GM11168 (cell line): Measurements from ENCODE around the gene ARHGEF28.

Experiments
- in situ Hi-C: fragments of 300-500 bp; cut with MboI; formaldehyde crosslinking; loops from one replicate; pipeline ENCODE4 v1.12.0; 2022; ENCODE audit warnings: low sequenced_read_pairs; ENCODE audit not compliant: unreplicated experiment

Gene ARHGEF28

DNA sequence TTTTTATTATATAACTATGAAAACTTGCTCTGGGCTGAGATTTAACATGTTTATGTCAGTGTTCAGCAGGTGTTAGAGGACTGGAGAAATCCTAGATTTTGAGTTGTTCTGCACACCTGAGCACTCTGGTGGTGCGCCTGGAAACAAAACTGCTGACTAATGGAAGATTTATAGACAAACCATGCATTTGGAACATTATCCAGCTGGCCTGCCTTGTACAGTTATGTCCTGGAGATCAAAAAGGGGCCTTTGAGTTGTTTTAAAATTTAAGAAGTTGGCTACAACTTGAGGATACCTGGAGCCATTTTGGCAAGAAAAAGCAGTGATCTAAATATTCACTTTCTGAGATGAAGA is 5.7 kb upstream of the ARHGEF28 start:
- in situ Hi-C loops, result no loop called here

DNA sequence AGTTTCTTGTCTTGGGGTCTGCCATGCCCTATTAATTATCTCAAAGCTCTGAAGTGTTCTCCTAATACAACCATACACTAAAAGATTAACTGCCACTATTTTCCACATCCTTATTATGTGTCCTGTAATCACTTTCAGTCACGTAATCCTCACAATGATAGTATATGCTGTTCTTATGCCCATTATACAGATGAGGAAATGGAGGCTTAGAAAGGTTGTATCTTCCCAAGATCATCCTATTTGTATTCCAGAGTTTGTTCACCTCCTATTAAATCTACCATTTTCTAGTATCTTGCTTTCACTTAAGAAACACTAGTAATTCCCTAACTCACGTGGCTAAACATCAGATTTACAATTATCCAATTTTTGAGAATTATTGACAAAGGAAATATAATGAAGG is 2.9 kb upstream of the ARHGEF28 start:
- in situ Hi-C loops, result no loop called here

DNA sequence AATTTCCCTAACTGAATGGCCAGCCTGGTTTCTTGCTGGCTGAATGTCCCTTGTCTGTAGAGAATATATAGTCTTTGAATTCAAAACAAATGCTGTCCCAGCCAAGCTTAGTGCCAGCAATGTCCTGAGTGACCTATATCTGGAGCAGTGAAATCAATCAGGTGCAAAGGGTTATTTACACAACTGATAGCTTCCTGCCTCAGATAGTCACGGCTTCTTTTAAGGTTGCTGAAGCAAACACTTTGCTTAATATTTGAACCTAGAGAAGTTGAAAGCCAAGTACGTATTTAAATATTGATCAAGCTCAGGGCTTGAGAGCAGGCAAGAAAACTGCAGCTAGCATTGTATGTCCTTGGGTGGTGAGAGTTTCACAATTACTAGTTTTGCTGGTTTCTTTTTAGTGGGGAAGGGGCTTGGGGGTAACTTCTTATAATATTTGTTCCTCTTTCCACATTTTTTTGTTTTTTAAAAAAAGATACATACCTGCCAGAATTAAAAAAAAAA is 2.0 kb upstream of the ARHGEF28 start:
- in situ Hi-C loops, result no loop called here

DNA sequence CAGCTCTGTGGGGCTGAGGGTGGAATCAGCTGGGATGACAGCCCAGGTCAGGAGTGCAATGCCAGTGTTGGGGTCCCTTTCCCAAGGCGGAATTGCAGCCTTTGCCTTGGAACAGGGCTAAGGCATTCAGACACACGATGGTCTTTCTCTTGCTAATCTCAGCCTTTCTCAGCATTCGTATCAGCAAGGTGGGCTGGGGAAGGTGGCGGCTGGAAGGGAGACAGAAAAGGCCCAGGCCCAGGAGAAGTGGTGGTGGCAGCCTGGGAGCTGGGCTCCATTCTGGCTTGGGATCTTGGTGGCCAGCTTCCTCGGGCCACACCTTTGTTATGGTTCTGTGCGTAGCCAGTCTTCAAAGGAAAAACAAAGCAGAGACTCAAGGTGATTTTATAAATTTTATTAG is 1.1 kb upstream of the ARHGEF28 start:
- in situ Hi-C loops, result no loop called here

DNA sequence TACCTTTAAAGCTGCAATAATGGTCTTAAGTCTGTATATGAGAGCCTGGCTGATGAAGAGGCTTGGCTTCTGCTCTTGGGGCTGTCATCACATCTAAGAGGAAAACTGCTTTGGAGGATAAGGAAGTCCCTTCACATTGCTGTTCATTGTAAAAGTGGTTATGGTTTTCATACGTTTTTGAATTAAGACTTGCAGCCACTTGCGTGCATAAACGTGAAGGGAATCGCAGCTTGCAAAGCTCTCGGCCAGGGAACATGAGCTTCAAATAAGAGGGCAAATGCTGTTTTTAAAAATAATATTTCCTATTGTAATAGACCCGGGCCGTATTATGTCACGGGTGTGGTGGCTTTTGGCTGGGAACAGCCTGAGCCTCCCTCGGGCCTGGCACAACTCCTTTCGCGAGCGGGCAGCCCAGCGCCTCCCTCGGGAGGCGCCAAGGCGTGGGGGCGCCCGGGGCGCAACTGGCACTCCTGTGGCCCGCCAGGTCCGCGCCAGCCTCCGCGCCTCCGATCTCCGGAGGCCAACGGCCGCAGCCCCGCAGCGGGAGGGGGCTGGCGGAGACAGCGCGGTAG is 538 bp upstream of the ARHGEF28 start:
- in situ Hi-C loops, result no loop called here

DNA sequence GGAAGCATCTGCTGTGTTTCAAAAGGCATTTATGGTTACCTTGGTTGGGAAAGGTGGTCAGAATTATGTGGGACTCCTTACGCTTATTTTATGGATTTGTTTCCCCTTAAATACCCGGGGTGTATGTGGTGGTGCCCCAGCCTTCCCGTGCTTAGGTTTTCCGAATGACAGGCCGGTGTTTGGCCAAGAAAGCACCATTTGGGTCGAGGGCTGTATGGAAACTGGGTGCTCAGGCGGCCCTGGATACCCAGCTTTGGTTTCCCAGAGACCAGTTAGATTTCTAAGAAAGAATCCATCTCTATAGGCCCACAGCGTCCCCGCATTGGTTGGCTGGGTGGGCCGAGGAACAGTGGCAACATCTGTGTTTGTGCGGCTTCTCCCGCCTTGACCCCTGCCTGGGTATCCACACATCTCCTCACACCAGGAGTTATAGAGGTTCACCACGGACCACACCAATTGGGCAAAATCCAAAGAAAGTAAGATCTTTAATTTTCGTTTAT is 868 bp downstream of the ARHGEF28 start:
- in situ Hi-C loops, result no loop called here

DNA sequence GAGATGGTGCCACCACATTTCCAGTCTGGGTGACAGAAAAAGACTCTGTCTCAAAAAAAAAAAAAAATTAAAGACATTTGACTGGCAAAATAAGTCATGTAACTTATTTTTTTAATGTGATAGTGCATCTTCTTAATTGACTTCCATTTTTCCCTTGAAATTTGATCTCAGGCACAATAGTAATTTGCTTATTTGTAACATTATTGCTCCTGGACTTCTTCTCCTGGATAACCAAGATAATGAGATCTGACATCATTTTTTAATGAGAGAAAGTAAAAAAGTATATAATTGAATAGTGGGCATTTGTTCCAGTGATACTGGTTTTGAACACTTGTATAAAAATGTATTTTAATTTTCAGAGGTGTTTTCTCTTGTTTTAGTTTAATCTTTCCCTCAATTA is 3.5 kb downstream of the ARHGEF28 start:
- in situ Hi-C loops, result no loop called here

DNA sequence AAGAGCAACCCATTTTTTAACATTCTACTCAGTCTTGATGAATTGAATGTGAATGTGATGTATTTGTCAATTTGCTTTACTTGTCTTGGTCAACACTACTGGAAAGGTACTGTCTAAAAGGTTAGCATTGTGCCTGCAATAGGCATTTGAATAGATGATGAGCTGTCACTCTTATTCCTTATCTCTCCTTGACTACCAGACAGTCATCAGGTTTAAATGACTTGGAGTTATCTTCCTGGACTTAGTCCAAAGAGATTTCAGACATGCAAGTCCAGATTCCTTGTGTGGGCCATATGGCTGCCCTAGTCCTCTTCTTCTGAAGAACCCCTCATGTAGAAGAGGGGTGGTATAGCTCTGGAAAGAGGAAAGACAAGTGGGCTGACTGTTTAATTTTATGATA is 4.8 kb downstream of the ARHGEF28 start:
- in situ Hi-C loops, result no loop called here

DNA sequence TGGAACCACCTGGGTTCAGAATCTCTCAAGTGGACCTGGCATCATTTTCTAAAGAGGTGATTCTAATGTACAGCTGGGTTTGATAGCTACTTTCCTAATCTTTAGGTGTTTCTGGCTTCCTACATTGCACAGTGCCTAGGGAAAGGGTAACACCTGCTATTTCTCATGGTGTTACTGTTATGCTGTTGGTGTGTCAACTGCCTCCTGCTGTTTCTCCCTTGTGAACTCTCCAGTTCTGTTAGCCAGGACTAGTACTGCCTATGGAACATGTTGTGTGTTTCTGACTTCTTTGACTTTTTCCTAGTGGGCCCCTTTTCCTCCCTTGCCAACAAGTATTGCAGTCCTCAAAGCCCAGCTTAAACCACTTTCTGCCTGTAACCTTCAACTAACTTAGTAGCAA is 5.5 kb downstream of the ARHGEF28 start:
- in situ Hi-C loops, result no loop called here

DNA sequence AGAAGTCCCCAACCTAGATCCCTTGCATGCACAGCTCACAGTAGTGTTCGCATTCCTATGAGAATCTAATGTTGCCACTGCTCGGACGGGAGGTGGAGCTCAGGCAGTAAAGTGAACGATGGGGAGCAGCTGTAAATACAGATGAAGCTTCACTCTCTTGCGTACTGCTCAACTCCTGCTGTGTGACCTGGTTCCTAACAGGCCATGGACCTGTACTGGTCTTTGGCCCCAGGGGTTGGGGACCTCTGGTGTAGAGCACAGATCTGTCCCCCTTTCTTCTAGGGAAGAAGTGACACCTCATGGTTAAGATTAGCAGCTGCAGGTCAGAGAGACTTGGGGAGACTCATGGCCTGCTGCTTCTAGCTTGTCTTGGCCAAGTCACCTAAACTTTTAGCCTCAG is 7.1 kb downstream of the ARHGEF28 start:
- in situ Hi-C loops, result no loop called here

DNA sequence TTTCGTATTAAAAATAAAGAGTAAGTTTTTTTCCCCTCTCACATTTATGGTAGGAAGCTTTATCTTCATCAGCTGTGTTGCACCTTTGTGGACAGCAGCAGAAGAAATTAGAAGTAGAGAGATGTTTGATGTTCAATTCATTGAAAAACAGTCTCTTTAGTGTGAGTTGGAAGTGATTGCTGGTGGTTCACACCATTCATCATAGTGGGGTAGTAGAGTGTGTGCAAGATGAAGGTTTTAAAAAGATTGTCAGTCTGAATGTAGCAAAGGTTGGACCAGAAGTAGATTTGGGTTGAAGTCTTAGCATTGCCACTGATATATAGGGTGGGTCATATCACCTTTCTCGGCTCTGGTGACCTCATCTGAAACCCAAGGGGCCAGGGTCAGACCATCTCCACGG is 10.4 kb downstream of the ARHGEF28 start:
- in situ Hi-C loops, result no loop called here

DNA sequence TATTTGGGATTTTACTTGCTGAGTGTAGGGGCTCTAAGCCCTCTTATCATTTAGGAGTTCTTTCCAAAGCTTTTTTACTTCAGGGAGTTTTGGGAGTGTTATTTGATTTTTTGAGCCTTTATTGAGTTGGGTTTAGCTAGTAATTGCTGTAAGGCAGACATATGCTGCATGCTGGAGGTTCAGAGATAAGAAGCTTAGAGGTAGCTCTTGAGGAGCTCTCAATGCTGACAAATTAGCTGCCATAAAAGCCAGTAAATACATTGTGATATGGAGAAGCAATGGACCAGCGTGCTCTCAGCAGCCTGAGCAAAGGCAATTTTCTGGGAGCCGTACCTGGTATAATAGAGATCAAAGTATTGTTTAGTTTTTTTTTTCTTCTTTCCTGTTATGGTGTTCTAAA is 11.6 kb downstream of the ARHGEF28 start:
- in situ Hi-C loops, result no loop called here

DNA sequence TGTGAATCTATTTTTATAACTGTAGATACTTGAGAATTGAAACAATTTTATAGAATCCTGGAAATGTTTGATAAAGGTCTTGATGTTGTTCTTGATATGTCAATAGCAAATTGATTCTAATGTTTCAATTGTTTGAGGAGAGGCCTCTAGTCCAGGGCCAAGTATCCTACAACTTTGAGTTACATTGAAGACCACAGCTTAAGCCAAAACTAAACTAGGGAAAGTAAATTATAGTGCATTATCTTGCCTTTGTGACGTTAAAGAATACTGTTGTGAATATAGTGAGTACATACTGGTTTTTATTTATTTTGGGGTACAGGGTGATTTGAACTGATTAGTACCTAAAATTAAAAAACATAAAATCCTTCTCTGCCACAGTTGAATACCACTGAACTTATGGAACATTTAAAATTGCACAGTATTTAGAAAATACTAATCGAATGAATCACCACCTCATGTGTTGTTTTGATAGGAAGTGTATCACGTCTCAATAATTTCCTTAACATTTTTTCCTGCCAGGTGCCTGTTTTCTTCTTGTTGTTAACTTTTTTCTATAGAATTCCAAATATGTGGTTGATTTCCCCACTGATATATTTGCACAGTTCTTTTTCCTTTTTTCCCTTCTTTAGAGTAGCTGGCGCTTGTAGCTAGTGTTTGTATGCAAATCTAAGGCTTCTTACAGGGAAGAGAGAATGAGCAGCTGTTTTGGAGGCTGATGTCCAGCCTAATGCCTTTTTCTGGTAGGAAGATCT is 12.5 kb downstream of the ARHGEF28 start:
- in situ Hi-C loops, result no loop called here

DNA sequence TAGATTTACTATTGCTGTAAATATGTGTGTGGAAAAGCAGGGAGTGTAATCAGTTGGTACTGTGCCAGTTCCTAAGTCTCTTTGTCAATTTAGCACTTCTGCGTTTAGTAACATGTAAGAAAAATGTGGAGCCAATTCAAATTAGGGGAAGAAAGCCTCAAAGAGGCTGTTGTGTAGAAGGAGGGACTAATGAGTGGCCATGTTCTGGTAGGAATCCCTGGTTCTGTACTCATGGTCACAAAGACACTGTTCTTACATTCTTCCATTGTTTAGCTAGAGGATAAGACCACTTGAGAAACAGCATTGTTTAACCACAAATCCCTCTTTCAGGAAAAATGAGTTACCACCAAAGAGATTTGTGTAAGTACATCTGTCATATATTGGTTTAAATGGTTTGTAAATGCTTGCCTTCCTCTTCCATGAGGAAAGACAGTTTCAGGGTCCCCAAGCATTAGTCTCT is 14.9 kb downstream of the ARHGEF28 start:
- in situ Hi-C loops, result no loop called here

DNA sequence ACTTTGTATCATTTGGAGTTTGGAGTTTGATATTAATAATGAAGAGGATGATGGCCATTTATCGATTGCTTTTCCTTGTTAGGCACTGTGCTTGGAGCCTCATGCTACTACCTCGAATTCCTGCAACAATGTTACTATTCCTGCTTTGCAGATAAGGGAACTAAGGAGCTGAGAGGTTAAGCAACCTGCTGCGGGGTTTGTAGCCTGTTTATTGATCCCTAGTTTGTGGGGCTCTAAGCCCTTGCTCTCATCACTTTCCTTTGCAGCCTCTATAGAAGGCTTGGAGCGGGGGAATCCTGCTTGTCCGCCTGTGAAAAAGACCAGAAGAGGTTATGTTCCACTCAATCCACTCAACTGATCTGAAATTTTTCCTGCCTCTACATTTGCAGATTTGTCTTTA is 15.8 kb downstream of the ARHGEF28 start:
- in situ Hi-C loops, result no loop called here

DNA sequence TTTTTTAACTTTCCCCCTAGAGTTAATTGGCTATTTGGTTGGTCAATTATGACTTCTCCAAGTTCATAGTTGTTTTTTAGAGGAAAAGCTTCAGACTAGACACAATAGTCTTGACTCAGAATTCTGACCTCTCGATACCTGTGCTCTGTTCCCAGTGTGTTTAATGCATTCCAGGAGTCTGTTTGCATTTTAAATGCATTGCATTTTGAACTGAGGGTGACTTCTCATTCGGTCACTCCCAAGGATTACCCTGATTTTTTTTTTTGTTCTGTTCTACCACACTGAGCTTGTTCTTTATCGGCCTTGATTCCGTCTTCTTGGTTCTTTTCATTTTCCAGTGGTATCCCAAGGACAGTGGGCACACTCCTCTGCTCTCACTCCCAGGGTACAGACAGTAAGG is 16.3 kb downstream of the ARHGEF28 start:
- in situ Hi-C loops, result no loop called here

DNA sequence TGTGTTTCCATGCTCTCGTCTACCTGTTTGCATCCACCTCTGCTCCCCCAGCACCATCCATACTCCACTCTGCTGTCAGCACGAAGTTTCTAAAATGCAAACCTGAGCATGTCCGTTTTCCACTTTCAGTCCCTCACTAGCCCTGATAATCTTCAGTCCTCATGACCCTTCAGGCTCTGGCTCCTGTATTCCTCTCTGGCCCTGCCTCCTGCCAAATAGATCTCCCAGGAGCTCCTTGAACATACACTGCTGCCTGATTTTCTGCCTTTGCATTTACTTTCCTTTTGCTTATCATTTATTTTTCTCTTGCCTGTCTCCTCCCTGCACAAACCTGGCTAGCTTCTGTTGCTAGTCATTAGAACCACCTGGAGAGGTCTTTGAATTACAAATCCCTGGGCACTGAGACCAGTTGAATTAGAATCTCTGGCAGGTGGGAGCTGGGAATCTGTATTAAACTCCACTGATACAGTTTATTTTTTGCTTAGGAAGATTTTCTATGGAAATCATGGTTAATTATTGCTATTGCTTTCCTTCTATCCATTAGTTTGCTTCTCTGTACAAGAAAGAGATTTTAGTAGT is 18.5 kb downstream of the ARHGEF28 start:
- in situ Hi-C loops, result no loop called here

DNA sequence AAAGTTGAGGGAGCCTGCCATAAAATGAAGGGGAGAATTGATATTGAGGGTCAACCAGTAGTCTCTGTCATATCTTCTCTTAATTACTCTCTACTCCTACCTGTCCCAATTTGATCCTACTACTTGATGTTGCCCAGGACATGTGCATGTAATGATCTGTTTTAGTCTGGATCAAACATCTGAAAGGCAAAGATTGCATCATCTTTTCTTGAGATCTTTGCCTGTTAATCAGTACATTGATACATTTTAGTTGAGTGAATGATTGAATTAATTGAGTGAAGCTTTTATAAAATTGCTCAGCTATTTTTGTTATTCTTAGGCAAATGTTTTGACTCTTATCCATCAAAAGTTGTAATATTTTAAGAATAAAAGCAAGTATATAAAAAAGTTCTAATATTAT is 21.7 kb downstream of the ARHGEF28 start:
- in situ Hi-C loops, result no loop called here

DNA sequence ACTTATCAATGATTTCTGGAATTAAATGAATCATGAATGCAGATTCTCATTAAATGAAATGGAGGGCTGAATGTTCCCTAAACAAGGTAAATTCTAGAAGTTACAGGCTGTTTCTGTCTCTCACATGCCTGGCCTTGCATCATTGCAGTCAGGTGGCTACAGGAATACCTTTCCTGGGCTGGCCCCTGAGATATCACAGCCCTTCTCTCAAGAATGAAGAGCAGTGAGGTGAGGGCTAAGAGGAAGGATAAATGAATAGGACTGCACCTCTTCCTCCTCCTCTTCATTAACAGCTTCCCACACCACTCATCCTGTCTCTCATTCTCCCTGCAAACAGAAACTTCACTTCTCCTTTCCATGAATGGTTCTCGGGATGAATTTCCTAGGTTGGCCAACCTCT is 22.5 kb downstream of the ARHGEF28 start:
- in situ Hi-C loops, result no loop called here

DNA sequence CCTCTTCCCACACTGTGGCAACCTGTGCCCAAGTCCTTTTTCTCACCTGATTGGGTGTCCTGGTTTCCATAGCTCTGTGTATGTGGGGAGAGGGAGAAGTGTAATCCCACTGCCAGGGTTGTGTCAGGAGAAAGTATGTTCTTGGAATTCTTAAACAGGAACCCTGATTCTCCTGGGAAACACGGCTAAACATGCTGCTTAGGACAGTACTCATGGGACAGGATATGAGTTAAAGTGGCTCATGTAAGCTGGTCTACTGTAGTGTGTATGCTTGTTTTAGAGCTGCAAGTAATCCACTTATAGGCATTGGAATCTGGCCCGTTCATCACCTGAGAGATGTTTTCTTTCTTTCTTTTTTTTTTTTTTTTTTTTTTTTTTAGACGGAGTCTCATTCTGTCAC is 23.9 kb downstream of the ARHGEF28 start:
- in situ Hi-C loops, result no loop called here

DNA sequence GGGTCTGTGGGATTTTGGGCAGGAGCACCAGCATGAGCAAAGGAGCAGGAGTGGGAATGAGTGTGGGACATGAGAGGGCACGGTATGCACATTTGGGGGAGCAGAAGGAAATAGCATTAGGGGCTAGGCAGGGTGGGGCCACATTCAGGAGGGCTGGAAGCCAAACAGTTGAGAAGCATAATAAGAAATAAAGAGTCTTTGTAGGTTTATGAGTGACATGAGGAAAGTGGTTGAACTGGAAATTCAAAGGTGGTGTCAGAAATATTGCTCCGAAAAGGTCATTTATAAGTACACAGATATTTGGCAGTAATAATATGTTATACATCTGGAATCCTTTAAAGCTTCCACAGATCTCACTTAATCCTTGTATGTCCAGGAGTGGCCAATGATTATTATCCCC is 26.4 kb downstream of the ARHGEF28 start:
- in situ Hi-C loops, result no loop called here
